ENCODE data around the gene CGAS.

The CGAS gene

GRCh38 chr6:73451223-73452106, 632 bp downstream of the CGAS start:
- in situ Hi-C loops (cut with MboI; ENCODE audit: low sequenced_read_pairs, unreplicated experiment), result no loop called here
- DNase-seq (ENCODE audit: low spot score), result peak; percentile 66
- no peak for TF ChIP-seq CTCF (IDR thresholded peaks at IDR 0.05; ENCODE audit: borderline replicate concordance, control extremely low read depth, extremely low read depth, insufficient read depth, missing control alignments)

GRCh38 chr6:73443555-73443954, 8.5 kb downstream of the CGAS start:
- in situ Hi-C loops (cut with MboI; ENCODE audit: low sequenced_read_pairs, unreplicated experiment), result no loop called here
- TF ChIP-seq CTCF (IDR thresholded peaks at IDR 0.05; ENCODE audit: borderline replicate concordance, control extremely low read depth, extremely low read depth, insufficient read depth, missing control alignments), result no peak
- DNase-seq (ENCODE audit: low spot score), result no peak

GRCh38 chr6:73435236-73435635, 16.9 kb downstream of the CGAS start:
- in situ Hi-C loops (cut with MboI; ENCODE audit: low sequenced_read_pairs, unreplicated experiment), result no loop called here
- no peak for DNase-seq (ENCODE audit: low spot score)
- TF ChIP-seq CTCF (IDR thresholded peaks at IDR 0.05; ENCODE audit: borderline replicate concordance, control extremely low read depth, extremely low read depth, insufficient read depth, missing control alignments), result no peak

- no peak for TF ChIP-seq CTCF (IDR thresholded peaks at IDR 0.05; ENCODE audit: borderline replicate concordance, control extremely low read depth, extremely low read depth, insufficient read depth, missing control alignments)
- in situ Hi-C loops (cut with MboI; ENCODE audit: low sequenced_read_pairs, unreplicated experiment), result no loop called here
Measured at GRCh38 chr6:73421534-73421933, 30.6 kb downstream of the CGAS start.

GRCh38 chr6:73418081-73418741, 33.9 kb downstream of the CGAS start:
- no peak for TF ChIP-seq CTCF (IDR thresholded peaks at IDR 0.05; ENCODE audit: borderline replicate concordance, control extremely low read depth, extremely low read depth, insufficient read depth, missing control alignments)
- in situ Hi-C loops (cut with MboI; ENCODE audit: low sequenced_read_pairs, unreplicated experiment), result no loop called here
- no peak for DNase-seq (ENCODE audit: low spot score)

More at GRCh38 chr6:73421534-73421933, 30.6 kb downstream of the CGAS start:
- DNase-seq (ENCODE audit: low spot score), result no peak

- no peak for DNase-seq (ENCODE audit: low spot score)
- no peak for TF ChIP-seq CTCF (IDR thresholded peaks at IDR 0.05; ENCODE audit: borderline replicate concordance, control extremely low read depth, extremely low read depth, insufficient read depth, missing control alignments)
- in situ Hi-C loops (cut with MboI; ENCODE audit: low sequenced_read_pairs, unreplicated experiment), result no loop called here
Measured at GRCh38 chr6:73413102-73413501, 39.0 kb downstream of the CGAS start.
